ENCODE measurements around the gene HBD.

DNA sequence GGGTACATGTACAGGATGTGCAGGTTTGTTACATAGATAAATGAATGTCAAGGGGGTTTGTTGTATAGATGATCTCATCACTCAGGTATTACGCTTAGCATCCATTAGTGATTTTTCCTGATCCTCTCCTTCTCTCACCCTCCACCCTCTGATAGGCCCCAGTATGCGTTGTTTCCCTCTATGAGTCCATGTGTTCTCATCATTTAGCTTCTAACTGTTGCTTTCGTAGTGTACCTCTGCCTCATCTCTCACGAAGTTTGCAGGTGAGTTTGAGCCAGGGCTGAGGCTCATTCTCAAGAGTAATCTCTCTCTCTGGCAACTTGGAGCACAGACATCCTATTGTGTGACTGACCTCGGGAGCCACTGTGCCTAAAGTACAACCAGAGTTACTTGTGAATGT lies 40.1 kb upstream of the HBD start:
- TF ChIP-seq POLR2AphosphoS5 (IDR thresholded peaks at IDR 0.05; ENCODE audit: low read depth, low read length) (no peak), POLR2A (IDR thresholded peaks at IDR 0.05; ENCODE audit: low read depth, low read length) (no peak), TAF1 (IDR thresholded peaks at IDR 0.05; ENCODE audit: borderline replicate concordance, low read depth, low read length) (no peak)
